GM18526 (cell line): Measurements from ENCODE around the gene TLE4.

Source experiments
- POLR2A ChIP-seq: IDR thresholded peaks from 3 replicates; pipeline ENCODE4 v1.6.1; 2011; ENCODE audit not compliant: insufficient read length; ENCODE audit errors: extremely low read depth

Gene TLE4

DNA sequence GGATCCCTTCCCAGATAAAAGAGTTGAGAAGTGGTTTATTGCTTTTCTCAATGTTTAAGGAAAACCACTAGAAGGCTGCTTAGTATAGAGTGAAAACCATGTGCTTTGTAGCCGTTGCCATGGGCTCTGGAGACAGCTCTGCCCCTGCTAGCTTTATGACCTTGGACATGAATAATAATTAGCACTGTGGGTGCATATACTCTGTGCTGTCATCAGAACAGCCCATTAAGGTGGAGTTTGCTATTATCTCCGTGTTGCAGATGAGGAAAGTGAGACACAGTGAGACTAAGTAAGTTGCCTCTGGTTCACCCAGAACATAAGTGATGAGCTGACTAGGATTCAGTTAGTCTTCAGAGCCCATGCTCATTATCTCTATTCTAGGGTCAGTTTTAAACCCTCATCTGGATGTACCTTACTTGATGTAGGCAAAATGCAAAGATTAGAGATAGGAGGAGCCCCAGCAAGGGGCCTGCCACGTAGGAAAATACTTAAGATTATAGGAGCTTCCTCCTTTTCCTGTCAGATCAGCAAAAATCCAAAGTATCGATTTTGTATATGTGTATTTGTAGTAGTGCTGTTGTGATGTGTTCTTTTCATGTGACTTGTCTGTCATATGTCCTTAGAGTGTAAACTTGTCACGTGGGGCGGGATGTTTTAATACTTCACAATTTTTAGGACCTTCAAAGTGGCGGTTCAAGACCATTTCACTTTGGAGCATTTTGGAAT is 102.5 kb downstream of the TLE4 start:
- TF ChIP-seq POLR2A: no peak

DNA sequence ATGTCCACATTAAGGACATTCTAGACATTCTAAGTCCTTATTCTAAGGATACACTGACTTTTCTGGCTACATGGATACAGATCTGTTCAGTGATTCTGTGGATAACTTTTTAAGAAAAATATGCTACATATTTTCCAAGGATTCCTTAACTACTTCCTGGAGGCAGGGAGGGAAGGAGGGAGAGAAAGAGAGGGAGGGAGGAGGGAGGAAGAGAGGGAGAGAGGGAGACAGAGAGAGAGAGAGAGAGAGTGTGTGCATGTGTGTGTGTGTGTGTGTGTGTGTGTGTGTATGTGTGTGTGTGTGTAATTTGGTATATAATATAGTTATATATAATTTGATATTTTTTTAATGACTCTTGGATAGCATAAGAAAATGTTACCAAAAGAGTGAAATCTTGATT is 109.8 kb downstream of the TLE4 start:
- no peak for TF ChIP-seq POLR2A

DNA sequence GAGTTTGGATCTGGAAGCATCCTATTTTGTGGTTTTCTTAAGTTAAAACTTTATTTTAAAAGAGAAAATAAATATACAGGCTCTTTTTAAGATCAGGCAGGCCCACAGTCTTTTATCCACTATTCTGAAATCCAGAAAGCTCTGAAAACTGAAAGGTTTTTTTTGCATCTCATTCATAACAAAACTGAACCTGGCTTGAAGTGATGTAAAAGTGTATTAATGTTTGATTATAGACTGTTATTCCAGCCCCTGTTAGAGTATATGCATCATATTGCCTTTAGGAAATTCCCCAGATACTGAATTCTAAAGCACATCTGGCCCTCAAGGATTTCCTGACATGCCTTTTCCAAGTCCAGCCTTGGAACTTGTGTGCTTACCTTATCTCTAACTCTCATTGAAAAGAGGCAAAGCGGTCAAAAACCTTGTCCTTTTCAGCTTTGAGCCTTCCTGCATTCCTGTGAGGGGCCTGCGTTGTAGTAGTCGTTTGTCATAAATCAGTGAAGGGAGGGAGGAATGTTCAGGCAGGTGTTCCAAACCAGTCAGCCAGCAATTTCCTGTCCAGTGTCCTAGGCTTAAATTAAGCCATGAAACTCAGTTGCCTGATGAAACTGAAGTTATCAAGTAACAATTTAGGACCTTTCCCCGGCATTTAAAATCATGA is 110.4 kb downstream of the TLE4 start:
- TF ChIP-seq POLR2A: no peak

DNA sequence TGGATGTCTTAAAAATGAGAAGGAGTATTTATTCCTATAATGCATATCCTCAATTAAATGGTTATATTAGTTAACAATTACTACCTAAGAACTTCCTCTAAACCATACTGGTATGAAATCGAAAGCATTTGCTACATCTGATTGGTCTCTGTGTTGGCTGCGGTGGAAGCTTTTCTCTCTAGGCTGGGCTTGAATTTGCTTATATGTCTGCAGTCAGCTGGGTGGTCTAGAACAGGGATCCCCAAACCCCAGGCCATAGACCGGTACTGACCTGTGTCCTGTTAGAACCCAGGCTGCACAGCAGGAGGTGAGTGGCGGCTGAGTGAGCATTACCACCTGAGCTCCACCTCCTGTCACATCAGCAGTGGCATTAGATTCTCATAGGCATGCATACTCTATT is 112.3 kb downstream of the TLE4 start:
- no peak for TF ChIP-seq POLR2A

DNA sequence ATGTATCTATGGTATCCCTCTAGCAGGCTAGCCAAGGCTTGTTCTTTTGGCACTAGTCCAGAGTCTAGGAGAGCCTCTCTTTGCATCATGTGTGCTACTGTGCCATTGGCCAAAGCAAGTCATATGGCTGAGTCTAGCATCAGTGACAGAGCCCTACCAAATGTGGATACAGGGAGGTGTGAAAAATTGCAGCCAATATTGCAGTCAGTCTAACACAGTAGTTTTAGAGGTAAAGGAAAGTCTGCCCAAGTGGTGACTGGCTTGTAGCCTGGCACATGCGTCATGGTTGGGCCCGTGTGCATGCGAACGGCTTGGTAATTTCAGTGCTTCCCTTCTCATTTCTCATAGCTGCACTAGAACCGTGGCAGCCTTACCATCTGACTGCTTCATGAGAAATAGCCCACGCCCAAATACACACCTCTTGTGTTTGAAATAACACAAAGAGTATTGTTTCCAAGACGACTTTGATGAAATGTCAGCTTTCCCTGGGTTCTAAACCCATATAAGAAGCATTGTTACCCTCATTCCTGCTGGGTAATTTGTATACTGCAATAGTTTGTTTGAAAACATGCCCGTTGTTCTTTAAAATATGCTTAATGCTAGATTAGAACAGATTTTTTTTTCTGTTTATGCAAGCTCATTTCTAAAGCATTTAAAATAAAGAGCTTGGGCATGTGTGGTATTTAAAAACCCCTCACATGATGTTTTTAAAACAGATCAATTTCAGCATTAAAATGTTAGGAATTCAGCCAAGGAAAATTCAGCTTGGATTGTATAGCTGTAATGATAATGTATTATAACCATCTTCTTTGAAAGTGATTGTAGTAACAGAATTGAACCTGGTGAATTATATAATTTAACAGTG is 113.2 kb downstream of the TLE4 start:
- no peak for TF ChIP-seq POLR2A

DNA sequence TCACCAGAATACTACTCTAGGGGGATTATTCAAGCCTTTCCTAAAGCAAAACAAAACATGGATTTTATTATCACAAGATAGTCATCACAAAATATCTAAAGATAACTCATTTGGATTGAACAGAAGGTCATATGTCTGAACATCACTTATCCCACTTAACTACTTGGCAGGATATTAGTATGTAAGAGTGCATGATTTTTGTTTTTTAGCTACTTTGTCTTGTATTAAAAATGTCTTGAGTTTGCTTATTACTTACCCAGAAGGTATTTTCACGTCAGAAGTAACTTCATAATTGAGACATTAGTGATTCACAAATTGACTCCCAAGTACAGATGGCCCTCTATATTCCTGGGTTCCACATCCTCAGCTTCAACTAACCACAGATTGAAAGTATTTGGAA is 113.8 kb downstream of the TLE4 start:
- no peak for TF ChIP-seq POLR2A

DNA sequence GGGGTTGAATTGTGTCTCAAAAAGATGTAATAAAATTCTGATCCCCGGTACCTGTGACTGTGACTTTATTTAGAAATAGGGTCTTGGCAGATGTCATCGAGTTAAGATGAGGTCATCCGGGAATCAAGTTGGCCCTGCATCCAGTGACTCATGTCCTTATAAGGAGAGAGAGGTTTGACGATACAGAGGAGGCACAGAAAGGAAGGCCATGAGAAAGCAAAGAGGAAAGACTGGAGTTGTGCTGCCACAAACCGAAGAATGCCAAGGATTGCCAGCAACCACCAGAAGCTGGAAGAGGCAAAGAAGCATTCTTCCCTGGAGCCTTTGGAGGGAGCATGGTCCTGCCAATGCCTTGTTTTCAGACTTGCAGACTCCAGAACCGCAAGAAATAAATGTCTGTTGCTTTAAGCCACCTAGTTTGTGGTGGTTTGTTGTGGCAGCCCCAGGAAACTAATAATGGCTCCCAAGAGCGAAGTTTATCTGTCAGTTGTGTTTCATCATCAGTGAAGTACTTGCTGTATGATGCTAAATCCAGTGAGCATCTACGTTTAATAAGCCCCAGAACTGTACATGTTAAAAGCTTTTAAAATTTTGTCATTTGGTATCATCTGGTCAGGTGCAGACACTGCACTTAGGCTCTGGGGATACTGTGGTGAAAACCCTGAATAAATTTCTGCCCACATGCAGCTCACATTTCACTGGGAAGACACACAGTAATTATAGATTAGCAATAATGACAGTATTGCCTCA is 114.8 kb downstream of the TLE4 start:
- TF ChIP-seq POLR2A: no peak

DNA sequence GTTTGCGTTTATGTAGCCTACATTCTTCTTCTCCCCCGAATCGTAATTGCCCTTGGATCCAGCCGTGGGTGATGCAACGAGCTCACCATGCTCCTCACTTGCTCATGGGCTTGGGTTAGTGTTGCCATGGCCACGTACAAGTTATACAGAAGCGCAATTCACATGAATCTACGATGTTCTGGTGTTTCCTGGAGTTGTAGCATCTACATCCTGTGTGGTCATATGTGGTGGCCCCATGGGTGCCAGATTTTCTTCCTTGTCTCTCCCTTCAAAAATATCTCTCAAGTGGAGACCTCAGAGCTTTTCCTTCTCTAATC is 115.3 kb downstream of the TLE4 start:
- no peak for TF ChIP-seq POLR2A

DNA sequence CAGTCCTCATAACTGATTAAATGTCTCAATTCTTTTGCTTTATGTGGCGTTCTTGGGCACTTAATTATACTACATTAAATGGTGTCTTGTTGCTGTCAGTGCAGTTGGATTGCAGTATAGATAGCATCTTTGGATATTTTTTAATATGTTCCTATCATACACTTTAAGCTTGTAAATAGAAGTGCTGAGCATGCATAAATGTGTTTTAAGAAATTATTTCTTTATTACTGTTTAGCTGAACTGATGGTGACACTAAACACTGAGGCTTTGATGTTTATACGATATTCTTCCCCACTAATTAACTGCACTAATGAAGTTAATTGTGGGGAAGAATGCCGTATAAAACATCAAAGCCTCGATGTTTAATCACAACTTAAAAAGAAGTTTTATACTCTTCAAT is 116.6 kb downstream of the TLE4 start:
- TF ChIP-seq POLR2A: no peak

DNA sequence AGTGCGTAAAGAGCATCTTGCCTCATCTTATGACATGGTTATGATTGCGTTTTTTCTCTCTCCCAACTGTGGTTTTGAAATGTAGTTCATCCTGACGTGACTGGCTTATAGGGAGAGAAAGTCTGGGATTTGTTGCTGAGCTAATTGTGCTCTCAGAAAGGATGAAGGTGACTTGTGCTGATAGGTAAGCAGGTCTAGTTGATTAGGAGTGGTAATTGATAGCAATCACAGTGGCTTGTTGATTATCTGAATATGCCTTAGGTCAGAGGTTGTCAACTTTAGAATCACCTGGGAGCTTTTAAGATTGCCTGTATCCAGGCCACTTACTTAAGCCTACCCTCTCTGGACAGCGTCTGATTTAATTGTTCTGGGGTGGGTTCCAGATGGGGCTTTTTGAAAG is 117.8 kb downstream of the TLE4 start:
- TF ChIP-seq POLR2A: no peak

DNA sequence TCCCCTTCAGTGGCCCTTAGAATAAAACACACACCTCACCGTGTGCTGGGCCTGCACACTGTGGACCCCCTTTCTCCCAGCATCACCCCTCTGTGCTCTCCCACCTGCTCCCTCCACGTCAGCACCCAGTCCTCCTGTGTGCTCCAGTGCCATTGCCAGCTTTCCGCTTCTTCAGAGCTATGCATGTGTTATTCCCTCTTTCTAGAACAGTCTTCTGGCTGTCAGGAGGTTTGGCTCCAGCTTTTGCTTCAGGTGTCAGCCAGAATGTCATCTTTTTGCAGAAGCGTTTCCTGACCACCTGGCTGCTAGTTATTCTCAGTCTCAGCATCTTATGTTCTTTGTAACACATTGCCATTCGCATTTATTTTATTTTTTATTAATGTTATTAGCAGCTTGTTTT is 119.7 kb downstream of the TLE4 start:
- TF ChIP-seq POLR2A: no peak

DNA sequence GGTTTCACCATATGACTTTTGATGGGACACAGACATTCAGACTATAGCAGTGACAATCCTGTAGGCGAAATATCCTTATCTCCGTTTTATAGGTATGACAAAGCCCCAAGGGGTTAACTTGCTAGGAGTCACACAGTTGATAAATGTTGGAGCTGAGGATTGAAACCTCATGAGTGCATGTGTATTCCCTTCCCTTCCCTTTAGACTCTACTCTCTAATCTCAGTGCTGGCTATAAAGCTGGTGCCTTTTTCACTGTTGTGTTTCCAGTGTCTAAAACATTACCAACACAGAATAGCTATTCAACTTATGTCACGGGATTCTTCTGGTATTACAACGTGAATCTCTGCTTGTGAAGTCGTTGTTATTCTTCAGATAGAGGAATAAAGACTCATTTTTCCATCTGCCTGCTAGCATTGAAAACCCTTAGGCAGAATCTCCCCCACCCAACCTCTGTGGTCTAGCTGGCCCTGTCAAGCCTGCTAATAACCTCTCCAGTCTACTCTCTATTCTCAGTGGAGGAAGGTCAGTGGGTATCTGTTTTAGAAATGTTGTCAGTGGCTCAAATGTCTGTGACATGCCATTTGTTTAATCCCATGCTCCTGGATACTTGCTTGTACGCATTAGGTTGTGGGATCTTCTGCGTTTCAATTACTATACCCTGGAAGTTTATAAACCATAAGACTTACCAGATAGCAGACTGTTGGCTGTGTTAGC is 121.2 kb downstream of the TLE4 start:
- no peak for TF ChIP-seq POLR2A

DNA sequence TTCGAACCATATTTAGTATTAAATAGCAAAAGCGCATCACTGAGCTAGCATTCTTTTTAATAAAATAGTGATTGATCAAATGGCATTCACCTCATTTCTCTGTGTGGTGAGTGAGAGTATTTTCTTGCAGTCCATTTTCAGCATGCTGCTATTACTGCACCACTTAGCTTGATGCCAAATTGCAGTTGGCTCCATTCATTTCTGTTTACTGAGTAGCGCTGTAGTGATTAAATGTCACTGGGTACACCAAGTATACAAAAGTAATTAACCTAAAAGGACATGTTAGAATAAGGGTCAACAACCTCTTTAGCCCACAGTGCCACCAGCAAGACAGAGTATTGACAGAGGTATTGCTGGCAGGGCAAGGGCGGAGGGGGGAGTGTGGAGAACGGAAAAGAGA is 122.0 kb downstream of the TLE4 start:
- no peak for TF ChIP-seq POLR2A

DNA sequence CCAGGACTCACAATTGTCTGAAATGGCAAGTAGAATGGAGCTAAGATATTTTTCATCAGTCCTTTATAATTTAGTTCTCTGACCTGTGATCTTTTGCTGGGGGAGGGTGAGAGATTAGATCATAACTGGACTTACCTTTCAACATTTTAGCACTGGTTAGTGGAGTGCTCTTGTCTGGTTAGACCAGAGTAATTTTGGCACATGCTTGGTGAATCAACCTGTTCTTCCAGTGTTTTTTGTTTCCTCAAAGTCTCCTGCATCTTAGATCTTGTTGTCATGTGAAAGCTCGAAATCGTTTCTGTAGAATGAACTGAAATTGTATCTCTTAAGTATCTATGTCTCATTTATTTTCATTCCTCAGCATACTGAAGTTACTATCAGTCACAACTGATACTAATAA is 122.4 kb downstream of the TLE4 start:
- no peak for TF ChIP-seq POLR2A

DNA sequence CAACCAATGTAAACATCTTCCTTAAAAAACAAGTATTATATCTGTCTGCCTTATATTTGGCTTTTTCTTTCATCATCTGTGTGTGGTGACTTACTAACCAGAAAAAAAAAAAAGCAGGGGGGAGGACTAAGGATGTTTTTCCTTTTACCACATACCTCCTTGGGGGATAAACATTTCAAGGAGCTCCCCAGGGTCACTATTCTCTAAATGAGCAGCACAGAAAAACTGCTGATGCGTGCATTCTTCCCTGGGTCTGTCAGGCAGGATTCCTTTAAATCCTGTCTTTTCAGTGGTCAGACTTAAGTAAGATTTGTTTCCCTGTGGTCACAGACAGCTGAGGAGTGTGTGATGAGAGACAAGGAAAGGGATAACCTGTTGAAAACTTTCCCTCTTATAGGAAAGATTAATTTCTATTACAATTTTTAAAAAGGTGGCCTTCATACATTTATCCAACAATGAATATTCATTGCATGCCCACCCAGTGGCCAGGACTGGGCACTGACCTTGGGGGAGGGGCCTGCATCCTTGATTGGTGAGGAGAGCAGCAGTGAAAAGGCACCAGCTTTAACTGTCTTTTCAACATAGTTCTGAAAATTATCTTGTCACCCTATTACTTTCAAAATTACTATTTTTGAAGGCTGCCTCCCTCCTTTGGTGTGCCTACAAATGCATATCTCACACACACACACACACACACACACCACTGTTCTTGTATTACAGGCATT is 123.1 kb downstream of the TLE4 start:
- no peak for TF ChIP-seq POLR2A
